NCI-H146 (cell line): ENCODE data around the gene NOB1.
"Not testable (repeated sequence)": the region's sequence is repeated elsewhere in the genome, so short reads cannot be mapped to it uniquely, and the experiment has no call there.

Source experiments
- DNase-seq: peaks from one replicate; lab custom pipeline; 2025; lab: John Stamatoyannopoulos, UW

Gene NOB1

GRCh38 chr16:69754469-69755310 is at the start of gene NOB1:
NOB1 (minus strand) TSS chr16:69754926; CDS start chr16:69754910, 16 bp downstream.
- DNase-seq: peak; percentile 94

- DNase-seq: no peak
Measured at GRCh38 chr16:69804297-69804696, 49.6 kb upstream of the NOB1 start.

GRCh38 chr16:69799611-69800031 is 44.9 kb upstream of the NOB1 start:
- no peak for DNase-seq

GRCh38 chr16:69798466-69798865 is 43.7 kb upstream of the NOB1 start:
- no peak for DNase-seq

GRCh38 chr16:69796285-69797118 is 41.8 kb upstream of the NOB1 start:
- peak; percentile 21 for DNase-seq

- no peak for DNase-seq
Measured at GRCh38 chr16:69794486-69794885, 39.8 kb upstream of the NOB1 start.

- DNase-seq: no peak
Measured at GRCh38 chr16:69793526-69793925, 38.8 kb upstream of the NOB1 start.

- DNase-seq: not testable (repeated sequence)
Measured at GRCh38 chr16:69791391-69791847, 36.7 kb upstream of the NOB1 start.

GRCh38 chr16:69787883-69788282 is 33.2 kb upstream of the NOB1 start:
- DNase-seq: no peak

GRCh38 chr16:69784586-69784985 is 29.9 kb upstream of the NOB1 start:
- DNase-seq: no peak

GRCh38 chr16:69781118-69781517 is 26.4 kb upstream of the NOB1 start:
- no peak for DNase-seq

- no peak for DNase-seq
Measured at GRCh38 chr16:69779724-69780123, 25.0 kb upstream of the NOB1 start.

GRCh38 chr16:69775563-69775962 is 20.8 kb upstream of the NOB1 start:
- DNase-seq: no peak

GRCh38 chr16:69773260-69773947 is 18.7 kb upstream of the NOB1 start:
- DNase-seq: no peak

- no peak for DNase-seq
Measured at GRCh38 chr16:69771651-69771967, 16.9 kb upstream of the NOB1 start.

- no peak for DNase-seq
Measured at GRCh38 chr16:69769404-69769803, 14.7 kb upstream of the NOB1 start.

GRCh38 chr16:69768666-69769065 is 13.9 kb upstream of the NOB1 start:
- no peak for DNase-seq

GRCh38 chr16:69767459-69768229 is 12.9 kb upstream of the NOB1 start:
- DNase-seq: no peak

- no peak for DNase-seq
Measured at GRCh38 chr16:69763599-69763942, 8.8 kb upstream of the NOB1 start.

GRCh38 chr16:69762814-69763598 is 8.3 kb upstream of the NOB1 start:
- no peak for DNase-seq
